ENCODE data around the gene RAPGEFL1. TPM values are rescaled to one million over a fixed set of nuclear protein-coding genes. Genes with fewer than 3 reads are reported as not detected.

The RAPGEFL1 gene
- total and polyA plus RNA-seq, 2 donors (not counting 3 experiments of a cell fraction or from before 2014, with no cell fraction given), result 8.6 to 11.8 TPM

DNA sequence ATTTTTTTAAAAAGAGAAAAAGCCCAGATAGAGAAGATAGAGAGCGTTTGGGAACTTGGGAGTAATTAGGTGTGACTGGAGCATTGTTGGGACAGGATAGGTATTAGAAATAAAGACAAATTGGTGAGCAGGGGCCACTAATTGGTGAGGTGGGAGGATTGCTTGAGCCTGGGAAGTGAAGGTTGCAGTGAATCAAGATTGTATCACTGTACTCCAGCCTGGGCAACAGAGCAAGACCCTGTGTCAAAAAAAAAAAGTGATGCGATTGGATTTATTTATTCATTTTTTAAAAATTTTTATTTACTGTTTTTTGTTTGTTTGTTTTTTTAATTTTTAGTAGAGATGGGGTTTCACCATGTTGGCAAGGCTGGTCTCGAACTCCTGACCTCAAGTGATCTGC is 31.8 kb upstream of the RAPGEFL1 start:
- peaks cover 61% of the 10 kb centered on the region for H3K79me2 ChIP-seq (ENCODE audit: control insufficient read depth, insufficient read depth, low read length)

More for the DNA sequence above, 31.8 kb upstream of the RAPGEFL1 start:
- intact Hi-C loops (cut with micrococcal nuclease), result no loop called here
- H3K4me1 ChIP-seq (ENCODE audit: control insufficient read depth, extremely low read depth, insufficient read depth, low read length), result peaks cover 9% of the 10 kb centered on the region
- H4K20me1 ChIP-seq (replicated peaks; ENCODE audit: control insufficient read depth, extremely low read depth, insufficient read depth, low read length), result no peaks in the 10 kb centered on the region
- H3K9me1 ChIP-seq (replicated peaks; ENCODE audit: control insufficient read depth, extremely low read depth, insufficient read depth, low read length), result no peaks in the 10 kb centered on the region
- POLR2A ChIA-PET, result no interaction called here
- TF ChIP-seq FOS (IDR thresholded peaks at IDR 0.05; ENCODE audit: borderline replicate concordance, insufficient read depth, low read length) (no peak), MYC (IDR thresholded peaks at IDR 0.05; ENCODE audit: low read depth, low read length) (no peak), JUN (IDR thresholded peaks at IDR 0.05; ENCODE audit: borderline replicate concordance, insufficient read depth, insufficient read length, low read depth) (no peak), EZH2 (IDR thresholded peaks at IDR 0.05; ENCODE audit: borderline replicate concordance, low read depth, low read length, severe bottlenecking) (no peak), POLR2AphosphoS5 (IDR thresholded peaks at IDR 0.05; ENCODE audit: insufficient read depth, low read depth, low read length) (no peak), GATA2 (IDR thresholded peaks at IDR 0.05; ENCODE audit: insufficient read depth, insufficient read length, low read depth, low read length) (no peak), POLR2A (IDR thresholded peaks at IDR 0.05; ENCODE audit: low read depth, low read length) (no peak)
- TF ChIP-seq, protein P1, sequence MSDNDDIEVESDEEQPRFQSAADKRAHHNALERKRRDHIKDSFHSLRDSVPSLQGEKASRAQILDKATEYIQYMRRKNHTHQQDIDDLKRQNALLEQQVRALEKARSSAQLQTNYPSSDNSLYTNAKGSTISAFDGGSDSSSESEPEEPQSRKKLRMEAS (IDR thresholded peaks at IDR 0.05; ENCODE audit: insufficient read depth, insufficient read length), result no peak
- TF ChIP-seq, protein P2, sequence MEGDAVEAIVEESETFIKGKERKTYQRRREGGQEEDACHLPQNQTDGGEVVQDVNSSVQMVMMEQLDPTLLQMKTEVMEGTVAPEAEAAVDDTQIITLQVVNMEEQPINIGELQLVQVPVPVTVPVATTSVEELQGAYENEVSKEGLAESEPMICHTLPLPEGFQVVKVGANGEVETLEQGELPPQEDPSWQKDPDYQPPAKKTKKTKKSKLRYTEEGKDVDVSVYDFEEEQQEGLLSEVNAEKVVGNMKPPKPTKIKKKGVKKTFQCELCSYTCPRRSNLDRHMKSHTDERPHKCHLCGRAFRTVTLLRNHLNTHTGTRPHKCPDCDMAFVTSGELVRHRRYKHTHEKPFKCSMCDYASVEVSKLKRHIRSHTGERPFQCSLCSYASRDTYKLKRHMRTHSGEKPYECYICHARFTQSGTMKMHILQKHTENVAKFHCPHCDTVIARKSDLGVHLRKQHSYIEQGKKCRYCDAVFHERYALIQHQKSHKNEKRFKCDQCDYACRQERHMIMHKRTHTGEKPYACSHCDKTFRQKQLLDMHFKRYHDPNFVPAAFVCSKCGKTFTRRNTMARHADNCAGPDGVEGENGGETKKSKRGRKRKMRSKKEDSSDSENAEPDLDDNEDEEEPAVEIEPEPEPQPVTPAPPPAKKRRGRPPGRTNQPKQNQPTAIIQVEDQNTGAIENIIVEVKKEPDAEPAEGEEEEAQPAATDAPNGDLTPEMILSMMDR (IDR thresholded peaks at IDR 0.05; ENCODE audit: extremely low read depth in 1 of 2, insufficient read depth in 1 of 2, low read depth in 1 of 2, low read length in 2 of 2), result no peak
- CTCF ChIA-PET, result no interaction called here
- no peaks in the 10 kb centered on the region for H3K27me3 ChIP-seq (ENCODE audit: control insufficient read depth in 2 of 2, insufficient read depth in 2 of 2, low read length in 2 of 2)
- peaks cover 5 to 21% of the 10 kb centered on the region in 2 experiments for H3K36me3 ChIP-seq (ENCODE audit: control insufficient read depth in 2 of 2, extremely low read depth in 1 of 2, insufficient read depth in 2 of 2, low read length in 2 of 2)
- H3K4me3 ChIP-seq (replicated peaks in 1 of 3; ENCODE audit: insufficient read depth in 1 of 3, low read depth in 1 of 3, low read length in 3 of 3), result no peak overlapping the region
- FAIRE-seq (no peak), DNase-seq (ENCODE audit: low read depth, low spot score) (no peak)
- BruUV-seq (replicated peaks), result no TSS peak
- dilution Hi-C loops (cut with MboI; ENCODE audit: extremely low pct_ligation_motif_present, low sequenced_read_pairs), result no loop called here
- no peak overlapping the region for H2AFZ ChIP-seq (ENCODE audit: low read depth, low read length)
- no peak overlapping the region for H3K27ac ChIP-seq (ENCODE audit: insufficient read depth, low read depth, low read length)
- H3K9me3 ChIP-seq (replicated peaks; ENCODE audit: control insufficient read depth, insufficient read depth, low read length), result no peaks in the 10 kb centered on the region
- H3K9ac ChIP-seq (replicated peaks; ENCODE audit: extremely low read depth, insufficient read depth, low read length), result no peak overlapping the region
- no peak overlapping the region for H3K4me2 ChIP-seq (ENCODE audit: insufficient read depth, low read length)

Data from endothelial cell of umbilical vein (primary cell).